Duodenal mucosa (tissue), 2 donors: ENCODE data around the gene IFNGR1.

Source experiments
- H3K27ac ChIP-seq: one replicate; pipeline ENCODE4 v1.7.0; 2013; ENCODE audit warnings: low read depth, low read length
- H3K27me3 ChIP-seq, 2 donors: one replicate each; pipeline ENCODE4 v1.7.0; 2013; ENCODE audit warnings: low read length in 2 of 2, control low read depth in 1 of 2; ENCODE audit not compliant: insufficient read depth in 2 of 2, control insufficient read depth in 1 of 2
- H3K36me3 ChIP-seq, 2 donors: one replicate each; pipeline ENCODE4 v1.7.0; 2013; ENCODE audit warnings: low read length in 2 of 2, control low read depth in 1 of 2; ENCODE audit not compliant: insufficient read depth in 2 of 2, control insufficient read depth in 1 of 2
- H3K4me1 ChIP-seq, 2 donors: one replicate each; pipeline ENCODE4 v1.7.0; 2013; ENCODE audit warnings: low read length in 2 of 2, control low read depth in 1 of 2; ENCODE audit not compliant: insufficient read depth in 2 of 2, control insufficient read depth in 1 of 2
- H3K4me3 ChIP-seq, 2 donors: one replicate each; pipeline ENCODE4 v1.7.0; 2013; ENCODE audit warnings: low read length in 2 of 2, low read depth in 1 of 2
- H3K9ac ChIP-seq, 2 donors: one replicate each; pipeline ENCODE4 v1.7.0; 2013; ENCODE audit warnings: low read length in 2 of 2, low read depth in 1 of 2
- H3K9me3 ChIP-seq, 2 donors: one replicate each; pipeline ENCODE4 v1.7.0; 2013; ENCODE audit warnings: low read length in 2 of 2, control low read depth in 1 of 2; ENCODE audit not compliant: control insufficient read depth in 1 of 2

IFNGR1 gene

DNA sequence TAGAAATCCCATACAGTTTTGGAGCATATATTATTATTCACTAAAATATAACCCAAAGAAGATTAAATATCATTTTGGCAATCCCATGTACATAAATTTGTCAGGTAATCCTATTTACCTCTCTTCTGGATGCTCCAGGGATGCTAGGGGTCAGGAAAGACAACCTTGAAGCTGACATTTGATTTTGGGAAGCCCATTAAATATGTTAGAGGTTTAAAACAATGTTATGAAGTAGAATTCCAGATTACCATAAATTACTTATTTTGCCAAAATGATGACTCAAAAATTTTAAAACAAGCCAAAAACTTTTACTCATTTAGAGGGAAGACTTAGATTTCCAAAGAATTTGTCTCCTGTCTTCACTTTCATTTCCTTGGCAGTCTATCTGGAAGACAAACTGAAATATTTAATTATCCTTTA is 36.5 kb downstream of the IFNGR1 start:
- H3K9me3 ChIP-seq: peaks cover 23 to 31% of the 10 kb centered on the region in 2 donors
- no peaks in the 10 kb centered on the region for H3K27me3 ChIP-seq

GRCh38 chr6:137181891-137182653 is 37.1 kb downstream of the IFNGR1 start:
- no peak overlapping the region for H3K4me3 ChIP-seq
- H3K36me3 ChIP-seq: no peaks in the 10 kb centered on the region
- no peaks in the 10 kb centered on the region for H3K4me1 ChIP-seq
- H3K27me3 ChIP-seq: no peaks in the 10 kb centered on the region
- H3K9me3 ChIP-seq: peaks cover 23 to 31% of the 10 kb centered on the region in 2 donors
- H3K27ac ChIP-seq: no peak overlapping the region
- H3K9ac ChIP-seq: no peak overlapping the region

More for the DNA sequence above, 36.5 kb downstream of the IFNGR1 start:
- Histone ChIP-seq H3K36me3 (no peaks in the 10 kb centered on the region), H3K9ac (no peak overlapping the region), H3K4me3 (no peak overlapping the region), H3K4me1 (no peaks in the 10 kb centered on the region), H3K27ac (no peak overlapping the region)

GRCh38 chr6:137177611-137178010 is 41.6 kb downstream of the IFNGR1 start:
- H3K27me3 ChIP-seq: no peaks in the 10 kb centered on the region
- H3K4me1 ChIP-seq: no peaks in the 10 kb centered on the region
- no peak overlapping the region for H3K27ac ChIP-seq
- H3K9ac ChIP-seq: no peak overlapping the region
- H3K9me3 ChIP-seq: peaks cover 4 to 6% of the 10 kb centered on the region in 2 donors
- H3K4me3 ChIP-seq: no peak overlapping the region
- H3K36me3 ChIP-seq: no peaks in the 10 kb centered on the region

DNA sequence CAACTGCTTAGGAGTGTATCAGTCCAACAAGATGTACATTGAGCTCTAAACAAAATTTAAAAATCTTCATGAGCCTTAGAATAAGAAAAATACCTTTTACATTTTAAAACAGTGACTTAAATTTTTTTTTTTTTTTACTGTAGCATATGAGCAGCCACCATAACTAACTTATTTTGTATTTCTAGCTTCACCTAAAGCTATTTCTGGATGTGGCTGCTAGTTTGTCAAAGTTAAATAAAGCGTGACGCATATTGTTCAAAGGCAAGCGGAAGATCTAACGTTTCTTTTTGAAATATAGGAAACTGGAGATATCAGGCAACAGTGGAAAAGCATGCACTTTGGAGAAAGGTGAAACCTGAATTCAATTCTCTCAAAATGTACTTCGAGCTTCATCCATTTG is 42.5 kb downstream of the IFNGR1 start:
- no peaks in the 10 kb centered on the region for H3K9me3 ChIP-seq
- H3K9ac ChIP-seq: no peak overlapping the region
- H3K36me3 ChIP-seq: no peaks in the 10 kb centered on the region
- no peak overlapping the region for H3K27ac ChIP-seq
- H3K4me3 ChIP-seq: no peak overlapping the region
- H3K4me1 ChIP-seq: no peaks in the 10 kb centered on the region
- H3K27me3 ChIP-seq: no peaks in the 10 kb centered on the region

DNA sequence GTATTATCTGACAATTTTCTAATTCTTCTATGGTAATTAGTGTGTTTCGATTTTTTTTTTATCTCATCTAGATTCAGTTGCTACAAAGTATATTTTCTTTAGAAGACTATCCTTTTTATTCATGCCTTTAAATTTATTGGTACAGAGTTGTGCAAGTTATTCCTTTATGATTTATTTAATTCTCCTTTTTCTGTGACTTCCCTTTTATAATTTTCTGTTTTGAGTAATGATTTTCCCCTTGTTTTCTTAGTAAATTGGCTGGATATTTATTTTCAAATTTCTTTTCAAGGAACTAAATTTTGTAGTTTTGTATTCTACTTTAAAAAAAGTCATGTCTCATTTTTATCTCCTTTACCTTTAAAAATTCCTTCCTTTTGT is 43.3 kb downstream of the IFNGR1 start:
- H3K4me1 ChIP-seq: no peaks in the 10 kb centered on the region
- H3K9ac ChIP-seq: no peak overlapping the region
- no peaks in the 10 kb centered on the region for H3K9me3 ChIP-seq
- H3K27me3 ChIP-seq: no peaks in the 10 kb centered on the region
- H3K27ac ChIP-seq: no peak overlapping the region
- no peaks in the 10 kb centered on the region for H3K36me3 ChIP-seq
- no peak overlapping the region for H3K4me3 ChIP-seq

DNA sequence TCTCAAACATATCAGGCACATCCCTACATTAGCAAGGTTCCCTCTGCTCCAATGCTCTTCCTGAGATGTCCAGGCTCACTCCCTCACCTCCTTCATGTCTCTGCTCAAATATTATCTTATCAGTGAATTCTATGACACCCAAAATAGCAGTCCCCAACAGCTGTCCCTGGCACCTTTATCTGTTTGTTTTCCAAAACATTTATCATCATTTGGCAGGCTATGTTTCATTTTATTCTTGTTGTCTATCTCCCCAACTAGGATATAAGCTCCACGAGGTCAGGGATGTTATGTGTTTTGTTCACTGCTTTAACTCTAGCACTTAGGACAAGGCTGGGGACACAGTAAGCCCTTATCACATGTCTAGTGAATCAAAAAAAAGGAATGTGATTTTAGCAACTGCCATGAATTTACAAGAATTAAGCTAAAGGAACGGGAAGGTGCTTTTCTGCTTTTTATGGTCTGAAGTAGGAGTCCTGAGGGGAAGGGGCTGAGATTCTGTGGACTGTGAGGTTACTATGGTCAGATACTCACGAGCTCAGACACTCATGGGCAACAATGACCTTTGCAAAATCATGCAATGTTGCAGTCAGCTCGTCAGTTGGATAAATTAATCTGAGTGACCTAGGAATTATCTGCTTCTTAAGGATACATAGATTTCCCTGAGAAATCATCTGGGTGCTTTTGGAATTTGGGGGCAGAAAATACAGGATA is 43.9 kb downstream of the IFNGR1 start:
- no peaks in the 10 kb centered on the region for H3K4me1 ChIP-seq
- no peaks in the 10 kb centered on the region for H3K36me3 ChIP-seq
- H3K27me3 ChIP-seq: no peaks in the 10 kb centered on the region
- no peak overlapping the region for H3K27ac ChIP-seq
- no peak overlapping the region for H3K9ac ChIP-seq
- H3K9me3 ChIP-seq: no peaks in the 10 kb centered on the region
- H3K4me3 ChIP-seq: no peak overlapping the region

GRCh38 chr6:137173501-137173900 is 45.7 kb downstream of the IFNGR1 start, which contains the start of gene IL22RA2:
TSS of gene IL22RA2 (minus strand) at chr6:137173644. CDS start at chr6:137161749, 11,895 bp downstream.
- Histone ChIP-seq H3K27me3 (no peaks in the 10 kb centered on the region), H3K9me3 (no peaks in the 10 kb centered on the region), H3K36me3 (no peaks in the 10 kb centered on the region), H3K4me1 (no peaks in the 10 kb centered on the region), H3K4me3 (no peak within 1 kb of the TSS), H3K27ac (no peak within 1 kb of the TSS), H3K9ac (no peak within 1 kb of the TSS)

DNA sequence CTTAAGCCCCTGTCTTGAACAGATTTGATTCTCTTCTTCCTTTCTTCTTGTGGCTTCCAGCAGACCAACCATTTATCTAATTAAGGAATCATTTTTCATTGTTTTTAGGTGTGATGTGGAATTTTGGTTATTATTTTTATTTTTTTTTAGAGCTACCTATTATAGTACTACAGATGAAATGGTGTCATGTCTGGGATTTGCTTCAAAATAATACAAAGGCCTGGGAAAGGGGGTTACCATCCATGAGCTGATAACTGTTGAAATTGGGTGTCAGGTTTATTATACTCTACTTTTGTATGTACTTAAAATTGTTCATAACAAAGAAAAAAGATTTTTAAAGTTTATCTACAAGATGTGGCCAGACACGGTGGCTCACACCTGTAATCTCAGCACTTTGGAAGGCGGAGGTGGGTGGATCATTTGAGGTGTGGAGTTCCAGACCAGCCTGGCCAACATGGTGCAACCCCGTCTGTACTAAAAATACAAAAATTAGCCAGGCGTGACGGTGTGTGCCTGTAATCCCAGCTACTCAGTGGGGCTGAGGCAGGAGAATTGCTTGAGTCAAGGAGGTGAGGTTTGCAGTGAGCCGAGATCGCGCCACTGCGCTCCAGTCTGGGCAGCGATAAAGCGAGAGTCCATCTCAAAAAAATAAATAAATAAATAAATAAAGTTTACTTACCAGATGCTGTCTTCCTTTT is 46.3 kb downstream of the IFNGR1 start:
- no peak overlapping the region for H3K9ac ChIP-seq
- H3K9me3 ChIP-seq: no peaks in the 10 kb centered on the region
- H3K27ac ChIP-seq: no peak overlapping the region
- no peaks in the 10 kb centered on the region for H3K36me3 ChIP-seq
- no peaks in the 10 kb centered on the region for H3K4me1 ChIP-seq
- no peak overlapping the region for H3K4me3 ChIP-seq
- H3K27me3 ChIP-seq: no peaks in the 10 kb centered on the region

DNA sequence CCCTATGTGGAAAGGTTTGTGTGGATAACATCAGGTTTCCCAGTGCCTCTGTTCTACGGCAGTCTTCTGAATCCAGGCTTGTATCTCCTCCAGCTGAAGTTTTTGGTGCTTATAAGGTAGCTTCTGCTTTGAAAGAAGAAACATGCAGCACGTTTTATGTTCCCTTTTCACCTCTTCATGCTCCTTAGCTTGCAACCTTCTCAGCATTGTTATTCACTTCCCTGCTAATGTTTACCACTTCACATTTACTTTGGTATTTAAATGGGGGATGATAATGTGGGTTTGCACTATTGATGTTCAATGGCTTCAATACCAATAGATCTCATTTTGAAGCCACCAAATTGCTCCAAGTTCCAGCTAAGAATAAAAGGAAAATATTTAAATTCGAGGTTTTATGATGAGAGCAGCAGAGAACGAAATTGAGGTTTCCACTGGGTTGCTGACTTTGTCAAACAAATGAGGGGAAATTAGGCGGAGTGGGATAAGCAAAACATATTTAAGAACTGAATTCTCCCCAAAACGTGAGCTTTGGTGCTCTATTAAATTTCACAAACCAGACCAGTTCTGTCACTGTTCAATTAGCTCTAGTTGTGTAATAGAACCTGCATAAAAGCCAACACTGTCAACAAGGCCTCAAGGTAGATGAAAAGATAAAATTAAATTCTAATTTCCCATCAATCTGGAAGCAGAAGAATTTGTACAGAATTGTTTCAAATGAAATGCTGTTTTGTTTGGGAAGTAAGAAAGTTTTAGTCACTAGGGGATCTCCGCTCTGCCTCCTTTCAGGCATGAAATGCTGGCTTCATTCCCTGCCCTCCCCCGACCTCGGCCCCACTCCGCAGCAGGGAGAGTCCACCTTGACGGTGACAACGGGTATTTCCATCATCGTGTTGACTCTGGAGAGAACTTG is 47.1 kb downstream of the IFNGR1 start:
- no peak overlapping the region for H3K4me3 ChIP-seq

More for the DNA sequence above, 47.1 kb downstream of the IFNGR1 start:
- no peaks in the 10 kb centered on the region for H3K9me3 ChIP-seq
- H3K36me3 ChIP-seq: no peaks in the 10 kb centered on the region
- no peaks in the 10 kb centered on the region for H3K27me3 ChIP-seq
- H3K9ac ChIP-seq: no peak overlapping the region
- no peaks in the 10 kb centered on the region for H3K4me1 ChIP-seq
- no peak overlapping the region for H3K27ac ChIP-seq
